ENCODE data around the gene YBEY. TPM values are rescaled to one million over a fixed set of nuclear protein-coding genes. Genes with fewer than 3 reads are reported as not detected.

The YBEY gene
- polyA plus RNA-seq, 4 donors = 14.7 to 45.7 (median 23.7) TPM

GRCh38 chr21:46268371-46268770 lies 17.8 kb upstream of the YBEY start:
- H3K27ac ChIP-seq (ENCODE audit: low read depth in 1 of 3, low read length in 2 of 3) = no peak overlapping the region
- no peaks in the 10 kb centered on the region for H3K9me3 ChIP-seq (ENCODE audit: control insufficient read depth in 2 of 2, insufficient read depth in 1 of 2, low read depth in 1 of 2, low read length in 1 of 2)
- H3K4me3 ChIP-seq (ENCODE audit: low read depth in 1 of 3, low read length in 3 of 3) = no peak overlapping the region
- H3K4me1 ChIP-seq (ENCODE audit: control insufficient read depth in 3 of 3, insufficient read depth in 2 of 3, low read depth in 1 of 3, low read length in 2 of 3) = no peaks in the 10 kb centered on the region
- WGBS, 3 donors = 94 to 96% (median 95%) methylated on average over 13 of the region's 13 CpGs
- peaks cover 29 to 86% (median 30%) of the 10 kb centered on the region in 3 donors for H3K36me3 ChIP-seq (ENCODE audit: control insufficient read depth in 3 of 3, insufficient read depth in 2 of 3, low read depth in 1 of 3, low read length in 3 of 3)
- DNase-seq (no peak), FAIRE-seq (no peak)
- no peaks in the 10 kb centered on the region for H3K27me3 ChIP-seq (ENCODE audit: control insufficient read depth in 3 of 3, insufficient read depth in 3 of 3, low read length in 3 of 3)

- Histone ChIP-seq H3K27me3 (ENCODE audit: control insufficient read depth in 3 of 3, insufficient read depth in 3 of 3, low read length in 3 of 3) (no peaks in the 10 kb centered on the region), H3K4me1 (ENCODE audit: control insufficient read depth in 3 of 3, insufficient read depth in 2 of 3, low read depth in 1 of 3, low read length in 2 of 3) (no peaks in the 10 kb centered on the region), H3K4me3 (ENCODE audit: low read depth in 1 of 3, low read length in 3 of 3) (no peak overlapping the region), H3K9me3 (ENCODE audit: control insufficient read depth in 2 of 2, insufficient read depth in 1 of 2, low read depth in 1 of 2, low read length in 1 of 2) (no peaks in the 10 kb centered on the region), H3K36me3 (ENCODE audit: control insufficient read depth in 3 of 3, insufficient read depth in 2 of 3, low read depth in 1 of 3, low read length in 3 of 3) (peaks cover 33 to 86% (median 38%) of the 10 kb centered on the region in 3 donors), H3K27ac (ENCODE audit: low read depth in 1 of 3, low read length in 2 of 3) (no peak overlapping the region)
- DNase-seq (no peak), FAIRE-seq (no peak)
- 96 to 98% (median 97%) methylated on average over 10 of the region's 10 CpGs for whole genome bisulfite sequencing, 3 donors
Observed at GRCh38 chr21:46269466-46269865, 16.7 kb upstream of the YBEY start.

GRCh38 chr21:46273341-46273740 lies 12.8 kb upstream of the YBEY start:
- 95 to 98% (median 97%) methylated on average over 14 of the region's 14 CpGs for WGBS, 3 donors
- H3K36me3 ChIP-seq (ENCODE audit: control insufficient read depth in 3 of 3, insufficient read depth in 2 of 3, low read depth in 1 of 3, low read length in 3 of 3) = peaks cover 31 to 78% (median 38%) of the 10 kb centered on the region in 3 donors
- no peaks in the 10 kb centered on the region for H3K9me3 ChIP-seq (ENCODE audit: control insufficient read depth in 2 of 2, insufficient read depth in 1 of 2, low read depth in 1 of 2, low read length in 1 of 2)
- no peaks in the 10 kb centered on the region for H3K27me3 ChIP-seq (ENCODE audit: control insufficient read depth in 3 of 3, insufficient read depth in 3 of 3, low read length in 3 of 3)
- H3K4me3 ChIP-seq (ENCODE audit: low read depth in 1 of 3, low read length in 3 of 3) = no peak overlapping the region
- FAIRE-seq = no peak
- no peaks in the 10 kb centered on the region for H3K4me1 ChIP-seq (ENCODE audit: control insufficient read depth in 3 of 3, insufficient read depth in 2 of 3, low read depth in 1 of 3, low read length in 2 of 3)
- no peak for DNase-seq
- no peak overlapping the region for H3K27ac ChIP-seq (ENCODE audit: low read depth in 1 of 3, low read length in 2 of 3)

- WGBS, 3 donors = 95 to 99% (median 96%) methylated on average over 11 of the region's 11 CpGs
- Histone ChIP-seq H3K27me3 (ENCODE audit: control insufficient read depth in 3 of 3, insufficient read depth in 3 of 3, low read length in 3 of 3) (no peaks in the 10 kb centered on the region), H3K4me3 (ENCODE audit: low read depth in 1 of 3, low read length in 3 of 3) (no peak overlapping the region), H3K27ac (ENCODE audit: low read depth in 1 of 3, low read length in 2 of 3) (no peak overlapping the region), H3K4me1 (ENCODE audit: control insufficient read depth in 3 of 3, insufficient read depth in 2 of 3, low read depth in 1 of 3, low read length in 2 of 3) (no peaks in the 10 kb centered on the region), H3K36me3 (ENCODE audit: control insufficient read depth in 3 of 3, insufficient read depth in 2 of 3, low read depth in 1 of 3, low read length in 3 of 3) (peaks cover 35 to 75% (median 38%) of the 10 kb centered on the region in 3 donors), H3K9me3 (ENCODE audit: control insufficient read depth in 2 of 2, insufficient read depth in 1 of 2, low read depth in 1 of 2, low read length in 1 of 2) (no peaks in the 10 kb centered on the region)
- FAIRE-seq = no peak
- no peak for DNase-seq
Observed at GRCh38 chr21:46274797-46275390, 11.2 kb upstream of the YBEY start.

DNA sequence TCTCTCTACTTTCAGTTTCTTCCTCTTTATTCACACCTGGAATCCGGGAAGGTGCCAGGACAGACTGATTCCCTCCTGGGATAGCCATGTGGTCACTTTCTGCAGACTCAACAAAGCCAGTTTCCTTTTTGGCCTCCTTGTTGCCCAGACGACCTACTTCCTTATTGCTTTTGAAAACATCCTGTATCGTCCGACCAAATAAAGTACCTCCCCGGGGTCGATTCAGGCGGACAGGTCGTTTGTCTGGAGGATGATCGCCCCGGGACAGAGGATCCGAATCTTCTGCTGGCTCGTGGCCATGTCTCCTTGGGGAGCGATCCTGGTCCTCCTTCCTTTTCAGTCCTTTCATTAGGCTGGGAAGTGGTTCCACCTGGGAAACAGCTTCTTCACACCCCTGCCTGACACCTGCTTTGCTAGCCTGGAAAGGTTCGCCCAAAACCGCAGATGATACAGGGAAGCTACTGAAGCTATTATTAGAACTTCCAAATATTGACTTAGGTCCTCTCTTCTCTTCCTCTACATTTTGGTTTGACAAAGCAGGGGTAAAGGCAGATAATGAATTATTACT lies 2.0 kb upstream of the YBEY start:
- peak overlapping the region in 1 of 3 donors; percentile 8 for H3K4me3 ChIP-seq (ENCODE audit: low read depth in 1 of 3, low read length in 3 of 3)

GRCh38 chr21:46284733-46285132 lies 1.4 kb upstream of the YBEY start:
- H3K4me3 ChIP-seq (ENCODE audit: low read depth in 1 of 3, low read length in 3 of 3) = peak overlapping the region in 1 of 3 donors; percentile 81
- peaks cover 6 to 32% (median 7%) of the 10 kb centered on the region in 3 donors for H3K36me3 ChIP-seq (ENCODE audit: control insufficient read depth in 3 of 3, insufficient read depth in 2 of 3, low read depth in 1 of 3, low read length in 3 of 3)
- DNase-seq (no peak), FAIRE-seq (no peak)
- no peak overlapping the region for H3K27ac ChIP-seq (ENCODE audit: low read depth in 1 of 3, low read length in 2 of 3)
- peaks cover 6 to 17% (median 17%) of the 10 kb centered on the region in 3 donors for H3K4me1 ChIP-seq (ENCODE audit: control insufficient read depth in 3 of 3, insufficient read depth in 2 of 3, low read depth in 1 of 3, low read length in 2 of 3)
- H3K9me3 ChIP-seq (ENCODE audit: control insufficient read depth in 2 of 2, insufficient read depth in 1 of 2, low read depth in 1 of 2, low read length in 1 of 2) = no peaks in the 10 kb centered on the region
- no peaks in the 10 kb centered on the region for H3K27me3 ChIP-seq (ENCODE audit: control insufficient read depth in 3 of 3, insufficient read depth in 3 of 3, low read length in 3 of 3)
- 75 to 95% (median 80%) methylated on average over 1 of the region's 1 CpG for WGBS, 3 donors

More for the DNA sequence above, 2.0 kb upstream of the YBEY start:
- Histone ChIP-seq H3K4me1 (ENCODE audit: control insufficient read depth in 3 of 3, insufficient read depth in 2 of 3, low read depth in 1 of 3, low read length in 2 of 3) (peaks cover 6 to 17% (median 17%) of the 10 kb centered on the region in 3 donors), H3K9me3 (ENCODE audit: control insufficient read depth in 2 of 2, insufficient read depth in 1 of 2, low read depth in 1 of 2, low read length in 1 of 2) (no peaks in the 10 kb centered on the region), H3K27me3 (ENCODE audit: control insufficient read depth in 3 of 3, insufficient read depth in 3 of 3, low read length in 3 of 3) (no peaks in the 10 kb centered on the region), H3K27ac (ENCODE audit: low read depth in 1 of 3, low read length in 2 of 3) (peak overlapping the region in 1 of 3 donors; percentile 47), H3K36me3 (ENCODE audit: control insufficient read depth in 3 of 3, insufficient read depth in 2 of 3, low read depth in 1 of 3, low read length in 3 of 3) (peaks cover 10 to 37% (median 12%) of the 10 kb centered on the region in 3 donors)
- DNase-seq (peak in 1 of 2 donors; percentile 42), FAIRE-seq (no peak)
- 56 to 67% (median 59%) methylated on average over 15 of the region's 15 CpGs for WGBS, 3 donors

- H3K9me3 ChIP-seq (ENCODE audit: control insufficient read depth in 2 of 2, insufficient read depth in 1 of 2, low read depth in 1 of 2, low read length in 1 of 2) = no peaks in the 10 kb centered on the region
- FAIRE-seq = no peak
- peak within 1 kb of the TSS; percentile 77 to 81 (median 78) for H3K4me3 ChIP-seq (ENCODE audit: low read depth in 1 of 3, low read length in 3 of 3)
- no peak for DNase-seq
- peaks cover 6 to 17% (median 17%) of the 10 kb centered on the region in 3 donors for H3K4me1 ChIP-seq (ENCODE audit: control insufficient read depth in 3 of 3, insufficient read depth in 2 of 3, low read depth in 1 of 3, low read length in 2 of 3)
- H3K36me3 ChIP-seq (ENCODE audit: control insufficient read depth in 3 of 3, insufficient read depth in 2 of 3, low read depth in 1 of 3, low read length in 3 of 3) = peaks cover 2 to 27% (median 2%) of the 10 kb centered on the region in 3 donors
- peak within 1 kb of the TSS; percentile 91 to 96 (median 92) for H3K27ac ChIP-seq (ENCODE audit: low read depth in 1 of 3, low read length in 2 of 3)
- H3K27me3 ChIP-seq (ENCODE audit: control insufficient read depth in 3 of 3, insufficient read depth in 3 of 3, low read length in 3 of 3) = no peaks in the 10 kb centered on the region
- 26 to 34% (median 32%) methylated on average over 6 of the region's 6 CpGs for WGBS, 3 donors
Observed at GRCh38 chr21:46285206-46285661, 908 bp upstream of the YBEY start, which contains the start of gene MCM3AP. MCM3AP (minus strand) TSS chr21:46285611; CDS start chr21:46285286, 325 bp downstream.

DNA sequence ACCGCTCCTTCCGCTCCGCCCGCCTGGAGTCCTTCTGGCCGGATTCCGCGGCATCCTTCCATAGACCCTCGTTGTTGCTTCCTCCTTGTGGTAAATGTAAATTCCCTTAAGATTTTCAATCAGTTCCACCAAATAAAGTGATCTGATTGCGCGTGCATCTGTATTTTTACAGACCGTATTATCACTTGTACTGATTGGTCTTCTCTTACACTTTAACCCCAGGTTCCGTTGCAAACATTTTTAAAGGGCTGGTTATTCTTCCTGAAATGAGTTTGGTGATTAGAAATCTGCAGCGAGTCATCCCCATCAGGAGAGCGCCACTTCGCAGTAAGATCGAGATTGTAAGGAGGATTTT lies 483 bp downstream of the YBEY start:
- peak overlapping the region; percentile 77 to 81 (median 78) for H3K4me3 ChIP-seq (ENCODE audit: low read depth in 1 of 3, low read length in 3 of 3)
- peaks cover 2 to 21% (median 2%) of the 10 kb centered on the region in 3 donors for H3K36me3 ChIP-seq (ENCODE audit: control insufficient read depth in 3 of 3, insufficient read depth in 2 of 3, low read depth in 1 of 3, low read length in 3 of 3)
- no peaks in the 10 kb centered on the region for H3K27me3 ChIP-seq (ENCODE audit: control insufficient read depth in 3 of 3, insufficient read depth in 3 of 3, low read length in 3 of 3)
- H3K4me1 ChIP-seq (ENCODE audit: control insufficient read depth in 3 of 3, insufficient read depth in 2 of 3, low read depth in 1 of 3, low read length in 2 of 3) = peaks cover 6 to 17% (median 16%) of the 10 kb centered on the region in 3 donors
- 0 to 1% (median 1%) methylated on average over 16 of the region's 16 CpGs for WGBS, 3 donors
- H3K27ac ChIP-seq (ENCODE audit: low read depth in 1 of 3, low read length in 2 of 3) = peak overlapping the region; percentile 91 to 96 (median 92)
- FAIRE-seq = no peak
- H3K9me3 ChIP-seq (ENCODE audit: control insufficient read depth in 2 of 2, insufficient read depth in 1 of 2, low read depth in 1 of 2, low read length in 1 of 2) = peaks cover 0 to under 1% of the 10 kb centered on the region in 2 donors
- no peak for DNase-seq

All from small intestine (tissue), 7 donors.